Measurements from ENCODE around the gene ZFYVE9.
"Not testable (repeated sequence)": the region's sequence is repeated elsewhere in the genome, so short reads cannot be mapped to it uniquely, and the experiment has no call there.

The ZFYVE9 gene

DNA sequence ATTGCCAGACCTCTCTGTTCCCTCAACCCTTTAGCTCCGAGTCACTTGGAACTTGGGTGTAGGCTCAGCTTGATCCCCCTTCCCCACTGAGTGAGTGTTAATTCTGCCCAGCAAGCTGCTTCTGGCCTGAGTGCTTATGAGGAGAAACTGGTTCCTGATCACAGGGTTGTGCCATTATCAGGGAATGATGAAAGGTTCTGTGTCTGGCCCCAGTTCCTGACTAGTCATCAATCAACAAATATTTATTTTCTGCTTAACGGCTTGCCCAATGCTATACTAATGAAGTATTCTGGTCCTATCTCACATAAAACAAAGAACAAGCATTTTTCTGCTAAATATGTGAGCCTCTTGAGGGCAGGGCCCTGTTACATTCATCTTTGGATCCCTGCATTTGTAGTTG is 203.4 kb downstream of the ZFYVE9 start:
- no peak for DNase-seq

DNA sequence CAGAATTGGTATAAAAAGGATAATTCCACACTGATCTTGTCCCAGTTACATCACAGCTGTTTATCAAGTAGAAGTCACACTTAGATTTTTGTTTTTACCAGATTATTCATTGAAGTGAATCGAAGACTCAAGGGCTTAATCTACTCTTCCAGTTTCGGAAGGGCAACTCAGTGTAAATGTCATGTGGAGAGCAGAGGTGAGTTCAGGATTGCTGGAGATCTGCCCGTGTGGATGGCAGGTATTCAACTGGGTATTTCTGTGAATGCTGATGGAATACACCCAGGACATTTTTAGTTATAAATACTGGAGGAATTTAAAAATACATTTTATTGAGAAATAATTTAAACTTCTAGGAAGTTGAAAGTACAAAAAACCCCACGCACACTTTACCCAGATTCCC is 204.8 kb downstream of the ZFYVE9 start:
- DNase-seq, result no peak

- no peak for DNase-seq
These were observed 206.9 kb downstream of the ZFYVE9 start for GRCh38 chr1:52348704-52349300.

GRCh38 chr1:52352690-52353089 is 210.8 kb downstream of the ZFYVE9 start:
- DNase-seq, result no peak

DNA sequence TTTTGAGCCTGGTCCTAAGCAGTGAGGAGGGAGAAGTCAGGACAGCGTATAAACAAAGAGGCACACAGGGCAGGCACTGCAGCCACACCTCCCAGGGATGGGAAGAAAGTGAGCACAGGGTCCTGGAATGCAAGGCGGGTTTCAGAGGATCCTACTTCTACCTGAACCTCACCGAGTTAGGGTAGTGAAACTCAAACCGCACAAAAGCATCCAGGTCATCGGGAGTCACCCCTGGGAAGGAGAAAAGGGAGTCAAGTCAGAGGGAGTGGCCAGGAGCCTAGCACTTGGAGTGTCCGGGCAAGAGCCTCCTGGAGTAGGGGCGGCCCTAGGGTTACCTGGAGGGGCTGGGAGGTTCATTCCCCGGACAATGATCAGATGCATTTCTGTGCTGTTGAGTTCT is 213.5 kb downstream of the ZFYVE9 start:
- no peak for DNase-seq

GRCh38 chr1:52355847-52356505 is 214.1 kb downstream of the ZFYVE9 start:
- DNase-seq, result no peak

DNA sequence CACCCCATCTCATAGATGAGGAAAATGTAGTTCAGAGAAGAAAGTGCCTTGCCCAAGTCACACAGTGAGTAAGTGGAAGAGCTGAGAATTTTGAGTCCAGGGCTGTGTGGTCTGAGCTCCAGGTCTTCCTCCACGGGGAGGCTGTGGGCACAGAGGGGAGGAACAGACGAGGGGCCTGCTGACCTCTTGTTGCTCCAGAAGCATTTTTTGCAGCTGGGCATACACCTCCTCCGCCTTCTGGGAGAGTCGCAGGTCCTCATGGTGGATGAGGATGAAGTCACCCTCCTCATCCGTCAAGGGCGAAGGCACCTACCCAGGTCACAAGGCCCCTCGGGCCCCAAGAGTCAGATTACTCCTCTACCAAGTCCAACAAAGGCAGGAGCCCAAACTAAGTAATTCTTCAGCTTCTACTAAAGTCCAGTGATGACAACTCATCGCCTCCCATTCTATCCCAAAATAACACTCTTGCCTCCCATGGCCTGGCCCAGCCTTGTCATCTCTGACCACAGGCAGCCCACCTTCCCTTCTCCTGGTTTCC is 215.0 kb downstream of the ZFYVE9 start:
- no peak for DNase-seq

- DNase-seq, result no peak
These were observed 215.5 kb downstream of the ZFYVE9 start for GRCh38 chr1:52357397-52357796.

GRCh38 chr1:52358851-52359497 is 217.1 kb downstream of the ZFYVE9 start:
- no peak for DNase-seq

DNA sequence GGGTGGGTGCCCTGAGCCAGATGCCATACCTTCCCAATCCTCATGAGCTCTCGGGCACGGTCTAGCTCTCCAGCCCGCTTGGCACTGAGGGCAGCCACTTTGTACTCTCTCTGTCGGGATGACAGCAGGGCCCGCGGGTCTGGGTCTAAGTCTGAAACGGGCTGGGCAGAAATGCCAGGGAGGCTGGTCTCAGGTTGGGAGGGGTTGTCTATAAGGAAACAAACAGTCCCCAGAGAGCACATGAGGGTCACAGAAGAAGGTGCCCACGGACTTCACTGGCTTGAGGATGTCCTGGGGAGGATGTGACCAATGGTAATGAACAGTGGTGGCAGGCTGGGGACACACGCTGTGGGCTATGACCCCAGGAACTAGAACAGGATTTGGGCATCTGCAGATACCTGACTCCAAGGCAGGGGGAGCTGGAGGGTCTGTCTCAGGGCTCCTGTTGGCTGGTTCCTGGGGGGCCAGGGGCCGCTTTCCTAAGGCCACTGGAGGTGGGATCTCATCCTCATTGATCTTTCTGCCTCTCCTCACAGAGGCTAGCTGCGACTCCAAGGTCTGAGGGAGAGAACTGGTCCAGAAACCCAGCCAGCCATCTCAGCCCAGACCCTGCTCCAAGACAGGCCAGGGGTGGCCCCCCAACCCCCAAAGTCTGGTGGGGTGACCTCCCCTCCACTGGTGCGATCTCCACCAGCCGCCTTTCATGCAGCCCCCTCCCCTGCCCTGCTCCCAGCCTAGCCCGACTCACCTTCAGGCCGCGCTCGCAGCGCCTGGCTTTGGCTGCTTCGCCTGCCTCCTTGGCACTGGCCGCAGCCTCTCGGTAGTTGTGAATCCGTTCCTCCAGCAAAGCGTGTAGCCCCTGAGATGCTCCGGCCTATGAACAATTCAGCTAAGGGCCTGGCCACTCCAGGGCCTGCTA is 218.0 kb downstream of the ZFYVE9 start:
- DNase-seq, result no peak

GRCh38 chr1:52360595-52360968 is 218.7 kb downstream of the ZFYVE9 start:
- DNase-seq, result no peak

- DNase-seq, result peak in 1 of 2 donors; percentile 9
These were observed 222.4 kb downstream of the ZFYVE9 start for GRCh38 chr1:52364235-52364839.

GRCh38 chr1:52365071-52365745 is 223.3 kb downstream of the ZFYVE9 start:
- peak in 1 of 2 donors; percentile 36 for DNase-seq

DNA sequence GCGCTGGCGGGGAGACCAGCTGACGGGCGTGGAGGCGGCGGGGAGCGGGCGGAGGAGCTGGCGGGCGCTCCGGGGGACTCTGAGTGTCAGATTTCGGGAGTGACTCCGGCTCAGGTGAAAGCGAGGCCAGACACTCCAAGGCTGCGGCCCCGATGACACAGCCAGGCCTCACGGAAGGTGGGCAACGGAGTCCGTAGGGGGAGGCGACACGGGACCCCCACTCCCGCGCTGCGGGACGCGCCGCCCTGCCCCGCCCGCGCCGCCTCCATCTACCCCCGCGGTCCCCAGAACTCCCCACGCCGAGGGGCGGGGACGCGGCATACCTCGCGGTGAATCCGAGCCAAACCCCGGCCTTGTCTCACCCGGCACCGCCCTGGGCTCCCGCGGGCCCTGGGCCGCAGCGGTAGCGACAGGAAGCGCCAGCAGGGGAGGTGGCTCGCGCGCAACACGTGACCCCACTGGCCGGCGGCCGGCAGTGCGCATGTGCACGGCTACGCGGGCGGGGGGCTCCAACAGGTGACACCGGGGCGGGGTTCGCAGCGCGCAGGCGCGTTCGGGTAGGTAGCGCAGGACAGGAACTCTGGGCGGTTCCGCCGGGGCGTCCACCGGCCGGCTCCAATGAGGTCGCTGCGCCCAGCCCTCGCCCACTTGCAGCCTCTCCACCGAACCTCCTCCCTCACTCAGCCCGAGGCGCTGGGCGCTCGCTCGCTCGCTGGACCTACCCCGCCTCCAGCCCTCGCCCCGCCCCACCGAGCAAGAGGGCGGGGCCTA is 224.0 kb downstream of the ZFYVE9 start, which contains the start of gene CC2D1B:
Gene CC2D1B, minus strand, starts transcription at position 460 of the 771 bp plus-strand sequence. CDS start 1,585 bp downstream, outside the sequence.
- DNase-seq, result peak; percentile 100

DNA sequence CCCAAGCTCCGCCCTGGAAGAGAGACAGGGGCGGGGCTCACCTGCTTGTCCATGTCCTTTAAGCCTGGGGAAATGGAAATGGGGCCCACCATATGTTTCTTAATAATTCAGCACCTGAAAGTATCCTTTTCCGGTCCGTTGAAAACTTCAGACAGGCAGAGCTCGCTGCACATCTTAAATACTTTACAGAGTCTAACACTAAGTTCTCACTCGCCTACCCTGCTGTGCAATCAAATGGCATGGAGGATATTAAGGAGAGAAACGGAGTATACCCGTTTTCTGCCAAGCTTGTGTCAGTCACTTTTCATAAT is 224.6 kb downstream of the ZFYVE9 start:
- no peak for DNase-seq

DNA sequence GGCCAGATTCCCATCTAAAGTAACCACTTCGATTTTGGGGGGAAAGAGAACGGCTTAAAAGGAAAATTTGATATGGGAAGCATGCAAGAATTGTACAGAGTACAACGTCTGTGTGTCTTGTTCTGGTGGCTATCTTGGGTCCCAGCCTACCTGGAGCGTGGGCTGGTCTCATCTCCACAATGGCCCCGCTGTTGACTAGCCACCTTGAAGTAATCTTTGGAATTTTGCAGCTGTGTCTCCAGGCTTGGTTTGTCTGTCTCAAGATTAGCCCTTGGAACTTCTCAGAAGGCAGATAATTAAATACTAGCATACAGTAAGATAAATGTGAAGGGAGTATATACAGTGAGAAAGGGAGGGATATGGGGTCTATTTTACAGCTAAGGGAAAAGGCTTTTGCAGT is 225.4 kb downstream of the ZFYVE9 start:
- DNase-seq, result no peak

DNA sequence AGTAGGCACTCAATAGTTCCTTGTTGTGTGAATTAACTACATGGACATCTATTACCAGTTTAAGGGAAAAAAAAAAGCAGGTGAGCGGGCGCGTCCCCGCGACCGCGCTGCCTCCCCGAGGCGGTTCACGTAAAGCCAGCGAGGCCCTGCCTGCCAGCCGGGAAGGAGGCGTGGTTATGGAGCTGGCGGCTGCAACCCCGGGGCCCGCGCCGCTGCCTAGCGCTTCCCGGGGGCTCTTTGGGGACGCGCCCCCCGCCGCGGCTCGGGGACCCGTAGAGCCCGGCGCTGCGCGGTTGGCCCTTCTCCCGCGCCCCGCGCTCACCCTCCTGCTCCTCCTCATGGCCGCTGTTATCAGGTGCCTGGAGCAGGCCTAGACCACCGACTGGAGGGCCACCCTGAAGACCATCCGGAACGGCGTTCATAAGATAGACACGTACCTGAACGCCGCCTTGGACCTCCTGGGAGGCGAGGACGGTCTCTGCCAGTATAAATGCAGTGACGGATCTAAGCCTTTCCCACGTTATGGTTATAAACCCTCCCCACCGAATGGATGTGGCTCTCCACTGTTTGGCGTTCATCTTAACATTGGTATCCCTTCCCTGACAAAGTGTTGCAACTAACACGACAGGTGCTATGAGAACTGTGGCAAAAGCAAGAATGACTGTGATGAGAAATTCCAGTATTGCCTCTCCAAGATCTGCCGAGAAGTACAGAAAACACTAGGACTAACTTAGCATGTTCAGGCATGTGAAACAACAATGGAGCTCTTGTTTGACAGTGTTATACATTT is 226.7 kb downstream of the ZFYVE9 start:
- DNase-seq, result peak; percentile 58 to 62

DNA sequence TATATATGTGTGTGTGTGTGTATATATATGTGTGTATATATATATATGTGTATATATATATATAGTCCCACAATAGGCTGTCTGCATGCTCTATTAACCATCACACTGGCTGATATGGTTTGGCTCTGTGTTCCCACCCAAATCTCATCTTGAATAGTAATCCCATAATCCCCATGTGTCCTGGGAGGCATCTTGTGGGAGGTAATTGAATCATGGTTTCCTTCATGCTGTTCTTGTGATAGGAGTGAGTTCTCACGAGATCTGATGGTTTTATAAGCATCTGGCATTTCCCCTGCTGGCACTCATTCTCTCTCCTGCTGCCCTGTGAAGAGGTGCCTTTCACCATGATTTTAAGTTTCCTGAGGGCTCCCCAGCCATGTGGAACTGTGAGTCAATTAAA is 228.0 kb downstream of the ZFYVE9 start:
- DNase-seq, result not testable (repeated sequence)

GRCh38 chr1:52385376-52385775 is 243.5 kb downstream of the ZFYVE9 start:
- no peak for DNase-seq

DNA sequence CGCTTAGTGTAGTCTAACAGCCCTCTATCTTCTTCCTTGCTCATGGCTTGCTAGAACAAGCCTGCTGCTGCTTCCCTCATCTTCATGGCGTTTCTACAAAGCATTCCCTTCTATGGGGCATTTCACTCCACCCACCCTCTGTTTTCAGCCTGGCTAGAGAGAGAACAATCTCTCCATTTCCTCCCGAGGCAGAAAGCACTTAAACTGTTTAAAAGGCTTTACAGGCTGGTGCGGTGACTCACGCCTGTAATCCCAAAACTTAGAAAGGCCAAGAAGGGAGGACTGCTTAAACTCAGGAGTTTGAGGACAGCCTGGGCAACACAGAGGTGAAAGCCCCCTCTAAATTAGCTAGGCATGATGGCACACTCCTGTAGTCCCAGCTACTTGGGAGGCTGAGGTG is 244.6 kb downstream of the ZFYVE9 start:
- no peak for DNase-seq
